RWPE1 (cell line): Measurements from ENCODE around the gene BMAL1.

Experiments used
- CTCF ChIA-PET: fragments of 350-600 bp; sonication (Branson Sonifier 250); formaldehyde crosslinking; extraction: SDS; loops from one replicate; lab custom pipeline; 2021; lab: Yijun Ruan, JAX
- POLR2A ChIA-PET: fragments of 400-600 bp; formaldehyde crosslinking; extraction: SDS; loops from one replicate; lab custom pipeline; 2020; ENCODE audit warnings: antibody characterized with exemption; ENCODE audit not compliant: low non-redundant PET; lab: Yijun Ruan, JAX
- DNase-seq: peaks from one replicate; pipeline ENCODE4 v3.0.0; 2012; ENCODE audit warnings: low spot score
- H3K27ac ChIP-seq: fragments of 450-650 bp; 2 replicates; pipeline ENCODE4 v1.5.1; 2017
- TF ChIP-seq, protein P1 (sequence below): fragments of 450-650 bp; conservative IDR thresholded peaks from 2 replicates; pipeline ENCODE4 v1.5.1; 2017; ENCODE audit warnings: low read depth, mild to moderate bottlenecking

BMAL1 gene

GRCh38 chr11:13277768-13278608, at the start of gene BMAL1:
Gene BMAL1, plus strand, starts transcription at chr11:13277790. Its CDS starts 76,519 bp downstream, at chr11:13354309.
- ChIA-PET POLR2A (interaction anchor here (0.7 kb wide), 1 partner anchor 64 kb away, joined by 3 read pairs; no protein-coding TSS in a partner anchor), CTCF (interaction anchor here (0.5 to 1.0 kb wide), 5 partner anchors 50 to 1177 kb away, joined by 3 to 9 read pairs (median 4); no protein-coding TSS in a partner anchor)
- H3K27ac ChIP-seq: peak within 1 kb of the TSS; percentile 93
- peak; percentile 20 for DNase-seq
- TF ChIP-seq, protein P1, sequence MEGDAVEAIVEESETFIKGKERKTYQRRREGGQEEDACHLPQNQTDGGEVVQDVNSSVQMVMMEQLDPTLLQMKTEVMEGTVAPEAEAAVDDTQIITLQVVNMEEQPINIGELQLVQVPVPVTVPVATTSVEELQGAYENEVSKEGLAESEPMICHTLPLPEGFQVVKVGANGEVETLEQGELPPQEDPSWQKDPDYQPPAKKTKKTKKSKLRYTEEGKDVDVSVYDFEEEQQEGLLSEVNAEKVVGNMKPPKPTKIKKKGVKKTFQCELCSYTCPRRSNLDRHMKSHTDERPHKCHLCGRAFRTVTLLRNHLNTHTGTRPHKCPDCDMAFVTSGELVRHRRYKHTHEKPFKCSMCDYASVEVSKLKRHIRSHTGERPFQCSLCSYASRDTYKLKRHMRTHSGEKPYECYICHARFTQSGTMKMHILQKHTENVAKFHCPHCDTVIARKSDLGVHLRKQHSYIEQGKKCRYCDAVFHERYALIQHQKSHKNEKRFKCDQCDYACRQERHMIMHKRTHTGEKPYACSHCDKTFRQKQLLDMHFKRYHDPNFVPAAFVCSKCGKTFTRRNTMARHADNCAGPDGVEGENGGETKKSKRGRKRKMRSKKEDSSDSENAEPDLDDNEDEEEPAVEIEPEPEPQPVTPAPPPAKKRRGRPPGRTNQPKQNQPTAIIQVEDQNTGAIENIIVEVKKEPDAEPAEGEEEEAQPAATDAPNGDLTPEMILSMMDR: no peak

DNA sequence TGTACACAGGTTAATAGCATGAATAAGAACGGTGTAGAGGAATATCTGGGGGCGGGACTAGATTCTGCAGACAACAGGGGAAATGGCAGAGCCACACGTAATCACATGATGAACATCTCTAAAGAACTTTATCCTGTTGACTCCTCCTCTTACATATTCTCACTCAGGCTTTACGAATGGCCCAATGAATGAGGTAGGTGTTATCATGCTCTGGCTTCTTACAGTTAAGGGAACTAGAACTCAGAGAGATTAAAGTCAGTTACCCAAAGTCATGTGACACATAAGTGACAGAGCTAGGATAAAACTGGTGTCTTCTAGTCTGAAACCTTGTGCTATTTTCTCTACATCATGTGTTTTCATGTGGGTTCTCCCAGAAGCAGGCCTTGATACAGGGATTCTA, 49.0 kb upstream of the BMAL1 start:
- no peak overlapping the region for H3K27ac ChIP-seq
- DNase-seq: no peak
- TF ChIP-seq, protein P1: no peak
- ChIA-PET POLR2A (no interaction called here), CTCF (interaction anchor here (1.1 kb wide), 1 partner anchor 10 kb away, joined by 4 read pairs; no protein-coding TSS in a partner anchor)

DNA sequence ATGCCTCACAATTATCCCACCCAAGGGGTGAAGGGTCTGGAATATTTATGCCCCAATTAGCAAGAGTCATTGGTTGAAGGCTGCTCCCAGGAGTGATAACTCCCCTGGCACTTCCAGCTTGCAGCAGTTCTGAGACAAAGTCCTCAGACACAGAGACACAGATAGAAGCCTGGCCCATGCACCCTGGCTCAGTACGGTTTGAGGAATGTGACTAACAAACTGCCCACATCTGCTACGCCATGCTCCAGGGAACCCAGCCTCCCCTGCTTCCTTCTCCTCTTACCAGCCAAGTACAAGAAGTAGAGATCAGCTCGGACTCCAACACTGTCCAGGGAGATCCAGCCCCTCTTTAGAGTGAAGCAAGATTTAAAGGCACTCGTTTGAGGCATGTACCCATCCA, 48.5 kb upstream of the BMAL1 start:
- H3K27ac ChIP-seq: no peak overlapping the region
- DNase-seq: no peak
- ChIA-PET CTCF (interaction anchor here (1.1 to 1.7 kb wide), 2 partner anchors 9 to 19 kb away, joined by 4 read pairs; no protein-coding TSS in a partner anchor), POLR2A (no interaction called here)
- TF ChIP-seq, protein P1: no peak

GRCh38 chr11:13229711-13230318, 47.8 kb upstream of the BMAL1 start:
- CTCF ChIA-PET: interaction anchor here (1.1 to 1.7 kb wide), 2 partner anchors 9 to 19 kb away, joined by 4 read pairs; no protein-coding TSS in a partner anchor
- H3K27ac ChIP-seq: no peak overlapping the region
- POLR2A ChIA-PET: no interaction called here
- DNase-seq: no peak
- TF ChIP-seq, protein P1: no peak

- ChIA-PET POLR2A (no interaction called here), CTCF (interaction anchor here (0.6 kb wide), 1 partner anchor 63 kb away, joined by 4 read pairs; no protein-coding TSS in a partner anchor)
- DNase-seq: no peak
- TF ChIP-seq, protein P1: no peak
- H3K27ac ChIP-seq: no peak overlapping the region
Measured at GRCh38 chr11:13233173-13233745, 44.3 kb upstream of the BMAL1 start.

DNA sequence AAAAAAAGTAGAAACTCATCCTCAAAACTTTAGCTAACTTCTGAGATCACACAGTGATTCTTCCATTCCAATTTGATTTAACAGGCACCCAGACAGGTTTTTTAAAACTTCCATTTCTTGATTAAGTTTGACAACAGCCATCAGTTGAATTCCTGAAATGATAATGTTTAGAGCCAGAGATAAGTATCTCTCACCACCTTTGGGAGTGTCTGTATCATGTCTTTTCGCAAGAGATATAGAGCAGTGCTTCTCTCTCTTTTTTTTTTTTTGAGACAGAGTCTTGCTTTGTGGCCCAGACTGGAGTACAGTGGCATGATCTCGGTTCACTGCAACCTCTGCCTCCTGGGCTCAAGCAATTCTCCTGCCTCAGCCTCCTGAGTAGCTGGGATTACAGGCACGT, 41.7 kb upstream of the BMAL1 start:
- ChIA-PET POLR2A (no interaction called here), CTCF (interaction anchor here (0.6 kb wide), 1 partner anchor 10 kb away, joined by 3 read pairs; no protein-coding TSS in a partner anchor)
- no peak overlapping the region for H3K27ac ChIP-seq
- no peak for DNase-seq
- TF ChIP-seq, protein P1: no peak
